ENCODE measurements around the gene NOC3L. TPM values are rescaled to one million over a fixed set of nuclear protein-coding genes. Genes with fewer than 3 reads are reported as not detected.

NOC3L gene
- total and polyA plus RNA-seq, 2 donors (not counting 3 experiments of a cell fraction or from before 2014, with no cell fraction given), result 4.3 to 20.5 TPM

- DNase-seq (ENCODE audit: low read depth, low spot score), result no peak
- Histone ChIP-seq H4K20me1 (replicated peaks; ENCODE audit: control insufficient read depth, extremely low read depth, insufficient read depth, low read length) (no peaks in the 10 kb centered on the region), H3K4me3 (replicated peaks in 1 of 3; ENCODE audit: insufficient read depth in 1 of 3, low read depth in 1 of 3, low read length in 3 of 3) (no peak overlapping the region), H3K9me1 (replicated peaks; ENCODE audit: control insufficient read depth, extremely low read depth, insufficient read depth, low read length) (no peaks in the 10 kb centered on the region), H3K79me2 (ENCODE audit: control insufficient read depth, insufficient read depth, low read length) (no peaks in the 10 kb centered on the region), H3K4me2 (ENCODE audit: insufficient read depth, low read length) (no peak overlapping the region), H3K27ac (ENCODE audit: insufficient read depth, low read depth, low read length) (no peak overlapping the region), H2AFZ (ENCODE audit: low read depth, low read length) (no peak overlapping the region), H3K36me3 (ENCODE audit: control insufficient read depth in 2 of 2, extremely low read depth in 1 of 2, insufficient read depth in 2 of 2, low read length in 2 of 2) (peaks cover 0 to 10% of the 10 kb centered on the region in 2 experiments), H3K27me3 (ENCODE audit: control insufficient read depth in 2 of 2, insufficient read depth in 2 of 2, low read length in 2 of 2) (no peaks in the 10 kb centered on the region), H3K9ac (replicated peaks; ENCODE audit: extremely low read depth, insufficient read depth, low read length) (no peak overlapping the region), H3K9me3 (replicated peaks; ENCODE audit: control insufficient read depth, insufficient read depth, low read length) (no peaks in the 10 kb centered on the region), H3K4me1 (ENCODE audit: control insufficient read depth, extremely low read depth, insufficient read depth, low read length) (no peaks in the 10 kb centered on the region)
- POLR2A ChIA-PET, result no interaction called here
- TF ChIP-seq GATA2 (IDR thresholded peaks at IDR 0.05; ENCODE audit: insufficient read depth, insufficient read length, low read depth, low read length), result no peak
- TF ChIP-seq POLR2A (IDR thresholded peaks at IDR 0.05; ENCODE audit: low read depth, low read length), result no peak
- no peak for TF ChIP-seq MAX (IDR thresholded peaks at IDR 0.05; ENCODE audit: insufficient read depth, insufficient read length)
- no peak for TF ChIP-seq JUN (IDR thresholded peaks at IDR 0.05; ENCODE audit: borderline replicate concordance, insufficient read depth, insufficient read length, low read depth)
- TF ChIP-seq POLR2AphosphoS5 (IDR thresholded peaks at IDR 0.05; ENCODE audit: insufficient read depth, low read depth, low read length), result no peak
- TF ChIP-seq FOS (IDR thresholded peaks at IDR 0.05; ENCODE audit: borderline replicate concordance, insufficient read depth, low read length), result no peak
- no peak for TF ChIP-seq MYC (IDR thresholded peaks at IDR 0.05; ENCODE audit: low read depth, low read length)
- TF ChIP-seq CTCF (IDR thresholded peaks at IDR 0.05; ENCODE audit: extremely low read depth in 1 of 2, insufficient read depth in 1 of 2, low read depth in 1 of 2, low read length in 2 of 2), result no peak
- no peak for TF ChIP-seq EZH2 (IDR thresholded peaks at IDR 0.05; ENCODE audit: borderline replicate concordance, low read depth, low read length, severe bottlenecking)
- intact Hi-C loops (cut with micrococcal nuclease), result no loop called here
- dilution Hi-C loops (cut with MboI; ENCODE audit: extremely low pct_ligation_motif_present, low sequenced_read_pairs), result no loop called here
- CTCF ChIA-PET, result interaction anchor here (0.9 kb wide), 1 partner anchor 116 kb away, joined by 8 read pairs; no protein-coding TSS in a partner anchor
- BruUV-seq (replicated peaks), result no TSS peak
- no peak for FAIRE-seq
Measured at GRCh38 chr10:94327649-94328048, 35.1 kb downstream of the NOC3L start.

Data from endothelial cell of umbilical vein (primary cell).